H9 (cell line): ENCODE data around the gene SIK2. TPM values are rescaled to one million over a fixed set of nuclear protein-coding genes. Genes with fewer than 3 reads are reported as not detected.

Source experiments
- DNase-seq: peaks from one replicate; pipeline ENCODE4 v3.0.0-alpha.2; 2017
- H2AFZ ChIP-seq: one replicate; pipeline ENCODE4 v1.6.1; 2013; ENCODE audit warnings: mild to moderate bottlenecking, low read length, control low read depth, moderate library complexity
- H2AK5ac ChIP-seq: 2 replicates; pipeline ENCODE4 v1.6.1; 2013; ENCODE audit warnings: low read length, control low read depth, mixed read lengths; ENCODE audit not compliant: insufficient read length
- H2BK120ac ChIP-seq: one replicate; pipeline ENCODE4 v1.6.1; 2013; ENCODE audit warnings: low read depth, mild to moderate bottlenecking, low read length, control low read depth, inconsistent platforms; ENCODE audit not compliant: poor library complexity, severe bottlenecking
- H2BK12ac ChIP-seq: 2 replicates; pipeline ENCODE4 v1.6.1; 2013; ENCODE audit warnings: low read length, control low read depth, mixed read lengths, low read depth; ENCODE audit not compliant: insufficient read length
- H2BK15ac ChIP-seq: 2 replicates; pipeline ENCODE4 v1.6.1; 2013; ENCODE audit warnings: low read depth, low read length, control low read depth
- H2BK20ac ChIP-seq: one replicate; pipeline ENCODE4 v1.6.1; 2013; ENCODE audit warnings: low read depth, mild to moderate bottlenecking, low read length, control low read depth, inconsistent platforms; ENCODE audit not compliant: poor library complexity, severe bottlenecking
- H2BK5ac ChIP-seq: 2 replicates; pipeline ENCODE4 v1.6.1; 2013; ENCODE audit warnings: low read length, control low read depth, mixed read lengths; ENCODE audit not compliant: insufficient read length
- H3K14ac ChIP-seq: 2 replicates; pipeline ENCODE4 v1.6.1; 2013; ENCODE audit warnings: low read length, control low read depth; ENCODE audit not compliant: insufficient read depth
- H3K18ac ChIP-seq: 2 replicates; pipeline ENCODE4 v1.6.1; 2013; ENCODE audit warnings: low read depth, mild to moderate bottlenecking, mixed read lengths, low read length, control low read depth; ENCODE audit not compliant: insufficient read length
- H3K23ac ChIP-seq: 2 replicates; pipeline ENCODE4 v1.6.1; 2013; ENCODE audit warnings: low read length, control low read depth, mixed read lengths, low read depth; ENCODE audit not compliant: insufficient read length
- H3K23me2 ChIP-seq: 2 replicates; pipeline ENCODE4 v1.6.1; 2013; ENCODE audit warnings: low read depth, mild to moderate bottlenecking, mixed read lengths, low read length, control low read depth; ENCODE audit not compliant: insufficient read length, poor library complexity, severe bottlenecking
- H3K27ac ChIP-seq: 2 replicates; pipeline ENCODE4 v1.5.1; 2013; ENCODE audit warnings: low read length, control low read depth, mixed read lengths, low read depth; ENCODE audit not compliant: insufficient read length
- H3K27me3 ChIP-seq: 2 replicates; pipeline ENCODE4 v1.6.1; 2013; ENCODE audit warnings: low read length, control low read depth, inconsistent platforms; ENCODE audit not compliant: insufficient read depth
- H3K4ac ChIP-seq: 2 replicates; pipeline ENCODE4 v1.6.1; 2013; ENCODE audit warnings: low read depth, mild to moderate bottlenecking, control low read depth, inconsistent platforms, low read length, moderate library complexity
- H3K4me1 ChIP-seq: 2 replicates; pipeline ENCODE4 v1.6.1; 2013; ENCODE audit warnings: low read length, control low read depth, inconsistent platforms; ENCODE audit not compliant: insufficient read depth
- H3K4me2 ChIP-seq: 2 replicates; pipeline ENCODE4 v1.6.1; 2013; ENCODE audit warnings: low read length, control low read depth, mixed read lengths; ENCODE audit not compliant: insufficient read length, insufficient read depth
- H3K56ac ChIP-seq: 2 replicates; pipeline ENCODE4 v1.6.1; 2013; ENCODE audit warnings: low read depth, mild to moderate bottlenecking, mixed read lengths, low read length, control low read depth; ENCODE audit not compliant: insufficient read length
- H3K79me1 ChIP-seq: 2 replicates; pipeline ENCODE4 v1.6.1; 2013; ENCODE audit warnings: low read depth, mild to moderate bottlenecking, moderate library complexity, low read length, control low read depth, inconsistent platforms; ENCODE audit not compliant: insufficient read depth, poor library complexity, severe bottlenecking
- H3K79me2 ChIP-seq: 2 replicates; pipeline ENCODE4 v1.6.1; 2013; ENCODE audit warnings: low read length, control low read depth, inconsistent platforms; ENCODE audit not compliant: insufficient read depth
- H3K9ac ChIP-seq: 2 replicates; pipeline ENCODE4 v1.6.1; 2013; ENCODE audit warnings: low read length, control low read depth, mixed read lengths; ENCODE audit not compliant: insufficient read length; ENCODE audit errors: extremely low read depth
- H3K9me3 ChIP-seq: one replicate; pipeline ENCODE4 v1.6.1; 2013; ENCODE audit warnings: low read depth, low read length, inconsistent platforms; ENCODE audit not compliant: control insufficient read depth
- H3T11ph ChIP-seq: one replicate; pipeline ENCODE4 v1.6.1; 2013; ENCODE audit warnings: mild to moderate bottlenecking, low read length, control low read depth, inconsistent platforms
- H4K20me1 ChIP-seq: one replicate; pipeline ENCODE4 v1.6.1; 2013; ENCODE audit not compliant: control insufficient read depth, insufficient read length, insufficient read depth
- H4K5ac ChIP-seq: 2 replicates; pipeline ENCODE4 v1.6.1; 2013; ENCODE audit warnings: low read depth, mild to moderate bottlenecking, mixed read lengths, low read length, control low read depth; ENCODE audit not compliant: insufficient read length
- H4K8ac ChIP-seq: replicated peaks from 2 replicates; pipeline ENCODE4 v1.6.1; 2013; ENCODE audit warnings: low read length, control low read depth, mixed read lengths, low read depth; ENCODE audit not compliant: insufficient read length
- H4K91ac ChIP-seq: 2 replicates; pipeline ENCODE4 v1.6.1; 2013; ENCODE audit warnings: low read depth, mild to moderate bottlenecking, moderate library complexity, mixed read lengths, low read length, control low read depth; ENCODE audit not compliant: insufficient read length
- H3K27ac Mint-ChIP-seq, 3 experiments: 2 replicates in 2 of 3; 3 replicates in 1 of 3; pipeline ENCODE4 v1.8.0; 2020 to 2021; ENCODE audit warnings: mixed read lengths in 3 of 3, mild to moderate bottlenecking in 1 of 3, moderate library complexity in 1 of 3
- H3K27me3 Mint-ChIP-seq: 2 replicates; pipeline ENCODE4 v1.8.0; 2021; ENCODE audit warnings: low read depth, mild to moderate bottlenecking, moderate library complexity, mixed read lengths
- H3K36me3 Mint-ChIP-seq, 3 experiments: 2 replicates in 2 of 3; 3 replicates in 1 of 3; pipeline ENCODE4 v1.8.0; 2020 to 2021; ENCODE audit warnings: low read depth in 3 of 3, mixed read lengths in 3 of 3; ENCODE audit not compliant: insufficient read depth in 1 of 3
- H3K4me1 Mint-ChIP-seq, 2 experiments: 2 replicates each; pipeline ENCODE4 v1.8.0; 2020; ENCODE audit warnings: mixed read lengths in 2 of 2
- H3K4me3 Mint-ChIP-seq, 2 experiments: 2 replicates in 1 of 2; 3 replicates in 1 of 2; pipeline ENCODE4 v1.8.0; 2020 to 2021; ENCODE audit warnings: mild to moderate bottlenecking in 2 of 2, mixed read lengths in 2 of 2, moderate library complexity in 1 of 2
- H3K9me3 Mint-ChIP-seq, 2 experiments: 2 replicates in 1 of 2; 3 replicates in 1 of 2; pipeline ENCODE4 v1.8.0; 2020; ENCODE audit warnings: mild to moderate bottlenecking in 2 of 2, mixed read lengths in 2 of 2, moderate library complexity in 1 of 2
- CTCF ChIP-seq: fragments of 200-600 bp; sonication (generic); conservative IDR thresholded peaks from 3 replicates; pipeline ENCODE4 v1.8.0; 2021; ENCODE audit warnings: antibody characterized with exemption, mild to moderate bottlenecking
- WGBS: extraction: QIAGEN DNeasy Blood & Tissue Kit; methylation state at CpG from one replicate; pipeline ENCODE4 v1.1.7; 2013; ENCODE audit warnings: missing lambda C conversion rate, low lambda C conversion rate, mixed read lengths; ENCODE audit not compliant: insufficient read length; ENCODE audit errors: extremely low coverage; 5-methylcytosine and 5-hydroxymethylcytosine counted together
- total RNA-seq: library from RNA; stranded (reverse); gene quantifications from 2 replicates; pipeline ENCODE4 v1.2.1, GENCODE V29; 2021

The SIK2 gene
- total RNA-seq, 1 experiment from 2014 or later: 7.5 TPM

GRCh38 chr11:111696556-111696955, 94.3 kb downstream of the SIK2 start:
- no peaks in the 10 kb centered on the region for H3K27me3 ChIP-seq
- H4K20me1 ChIP-seq: no peaks in the 10 kb centered on the region
- no peaks in the 10 kb centered on the region for H3K79me2 ChIP-seq
- H3K4ac ChIP-seq: no peak overlapping the region
- no peak overlapping the region for H2BK12ac ChIP-seq
- no peak overlapping the region for H3K23ac ChIP-seq
- Mint-ChIP-seq H3K27me3 (no peaks in the 10 kb centered on the region), H3K4me1 (peaks cover 16 to 20% of the 10 kb centered on the region in 2 experiments), H3K4me3 (no peak overlapping the region), H3K27ac (peak overlapping the region in 1 of 3 experiments; percentile 19; a peak in 1 of 7 replicates), H3K9me3 (no peaks in the 10 kb centered on the region), H3K36me3 (no peaks in the 10 kb centered on the region)
- H2AFZ ChIP-seq: no peak overlapping the region
- no peak overlapping the region for H4K91ac ChIP-seq
- no peak overlapping the region for H2AK5ac ChIP-seq
- no peak overlapping the region for H3K14ac ChIP-seq
- TF ChIP-seq CTCF: no peak
- H3T11ph ChIP-seq: no peak overlapping the region
- no peak overlapping the region for H3K4me2 ChIP-seq
- no peak overlapping the region for H2BK5ac ChIP-seq
- H2BK20ac ChIP-seq: no peak overlapping the region
- WGBS: no CpG with 5 or more reads among the region's 1 CpG
- no peak overlapping the region for H4K8ac ChIP-seq
- no peak overlapping the region for H2BK15ac ChIP-seq
- peaks cover 4% of the 10 kb centered on the region; the same call in 1 of the 2 replicates for H3K4me1 ChIP-seq
- H3K18ac ChIP-seq: no peak overlapping the region
- H3K27ac ChIP-seq: no peak overlapping the region
- H3K79me1 ChIP-seq: no peaks in the 10 kb centered on the region
- H2BK120ac ChIP-seq: no peak overlapping the region
- no peaks in the 10 kb centered on the region for H3K23me2 ChIP-seq
- H3K56ac ChIP-seq: no peak overlapping the region
- no peak overlapping the region for H3K9ac ChIP-seq
- H4K5ac ChIP-seq: no peak overlapping the region
- H3K9me3 ChIP-seq: no peaks in the 10 kb centered on the region
- no peak for DNase-seq
